HT1080 (cell line): ENCODE data around the gene CAMK2D. TPM values are rescaled to one million over a fixed set of nuclear protein-coding genes. Genes with fewer than 3 reads are reported as not detected.
"Not testable (repeated sequence)": the region's sequence is repeated elsewhere in the genome, so short reads cannot be mapped to it uniquely, and the experiment has no call there.

Experiments used
- DNase-seq: peaks from one replicate; pipeline ENCODE4 v3.0.0-alpha.2; 2015; ENCODE audit warnings: low read depth
- total RNA-seq: library from RNA; depleted of rRNA; stranded (reverse); fragments of >200 nt; shearing (Covaris generic); gene quantifications from 2 replicates; pipeline ENCODE4 v1.2.3, GENCODE V29; 2014

The CAMK2D gene
- total RNA-seq, 1 experiment from 2014 or later = 10.6 TPM

DNA sequence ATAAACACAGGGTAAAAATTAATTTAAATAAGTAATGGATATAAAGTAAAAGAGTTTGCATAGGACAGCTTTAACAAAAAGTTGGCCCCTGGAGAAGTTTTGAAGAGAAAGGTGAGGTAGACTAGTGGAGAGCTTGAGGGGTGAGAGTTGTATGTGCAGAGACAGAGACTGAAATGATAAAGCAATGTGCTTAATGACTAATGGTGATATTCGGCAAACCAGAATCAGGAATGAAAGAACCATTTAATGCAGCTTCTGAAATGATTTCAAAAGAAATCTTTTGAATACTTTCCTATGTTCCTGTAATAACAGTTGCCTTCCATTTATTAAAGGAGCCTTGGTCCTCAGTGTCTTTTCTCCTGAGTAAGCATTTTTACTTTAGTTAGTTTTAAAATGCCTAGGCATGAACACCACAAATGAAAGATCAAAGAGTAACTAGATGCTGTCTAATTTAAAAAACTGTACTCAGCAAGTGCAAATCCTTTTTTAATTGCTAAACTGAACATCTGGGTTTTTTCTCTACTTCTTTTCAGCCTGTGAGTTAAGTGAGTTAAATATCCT, 28.5 kb downstream of the CAMK2D start:
- DNase-seq = no peak

DNA sequence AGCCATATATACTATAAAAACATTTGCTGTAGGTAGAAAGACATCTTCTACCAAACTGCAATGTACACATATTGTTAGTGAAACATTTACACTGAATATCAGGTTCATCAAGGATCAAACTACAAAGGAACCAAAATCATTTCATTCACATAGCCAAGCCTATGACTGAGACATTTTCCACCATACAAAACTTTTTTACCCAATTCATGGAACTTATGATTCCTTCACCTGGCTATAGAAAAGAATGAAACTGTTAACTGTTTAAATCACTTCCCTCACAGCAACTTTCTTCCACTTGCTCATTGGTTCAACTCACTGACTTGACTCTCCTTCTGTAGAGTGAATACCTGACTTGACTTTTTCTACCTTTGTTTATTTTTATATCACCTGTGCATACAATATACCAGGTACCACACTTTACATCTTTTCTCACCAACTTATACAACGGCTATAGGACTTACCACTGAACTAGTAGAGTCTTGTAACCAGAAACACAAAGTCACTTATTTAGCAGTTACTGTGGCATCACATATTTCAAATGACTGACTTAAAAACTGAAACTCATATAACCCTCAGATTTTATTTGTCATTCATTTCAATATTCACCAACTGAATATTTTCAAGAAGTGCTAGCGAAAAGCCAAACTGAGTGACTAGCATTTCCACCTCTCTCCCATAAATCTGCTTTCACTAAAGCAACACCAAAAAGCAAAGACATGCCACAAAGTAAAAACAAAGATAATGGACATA, 30.9 kb downstream of the CAMK2D start:
- DNase-seq = no peak

DNA sequence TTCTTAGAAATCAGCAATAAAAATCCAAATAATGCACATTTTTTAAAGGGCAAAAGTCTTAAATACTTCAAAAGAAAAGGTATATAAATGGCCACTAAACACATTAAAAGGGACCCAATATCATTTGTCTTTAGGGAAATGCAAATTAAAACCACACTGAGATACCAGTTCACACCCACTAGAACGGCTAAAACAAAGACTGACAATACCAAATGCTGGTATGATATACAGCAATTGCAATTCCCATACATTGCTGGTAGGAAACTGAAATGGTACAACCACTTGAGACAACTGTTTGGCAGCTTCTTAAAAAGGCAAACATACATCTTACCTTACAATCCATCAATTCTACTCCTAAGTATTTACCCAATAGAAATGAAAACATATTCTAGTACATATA, 33.7 kb downstream of the CAMK2D start:
- DNase-seq = no peak

DNA sequence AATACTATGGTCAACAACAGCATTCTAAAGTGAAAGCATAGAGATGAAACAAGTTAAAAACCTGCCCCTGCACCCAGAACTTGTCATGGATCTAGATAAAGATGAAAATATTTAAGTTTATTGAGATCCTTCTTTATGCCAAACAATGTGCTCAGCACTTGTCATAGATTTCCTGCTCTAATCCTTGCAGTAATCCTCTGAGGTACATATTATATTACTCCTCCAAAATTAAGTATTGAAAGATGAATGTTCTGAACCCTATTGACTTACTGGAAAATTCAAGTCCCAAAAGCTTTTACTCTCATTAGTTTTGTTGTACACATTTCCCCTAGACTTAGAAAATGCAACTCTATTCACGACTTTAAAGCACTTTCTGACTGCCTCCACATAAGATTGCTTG, 35.6 kb downstream of the CAMK2D start:
- no peak for DNase-seq

DNA sequence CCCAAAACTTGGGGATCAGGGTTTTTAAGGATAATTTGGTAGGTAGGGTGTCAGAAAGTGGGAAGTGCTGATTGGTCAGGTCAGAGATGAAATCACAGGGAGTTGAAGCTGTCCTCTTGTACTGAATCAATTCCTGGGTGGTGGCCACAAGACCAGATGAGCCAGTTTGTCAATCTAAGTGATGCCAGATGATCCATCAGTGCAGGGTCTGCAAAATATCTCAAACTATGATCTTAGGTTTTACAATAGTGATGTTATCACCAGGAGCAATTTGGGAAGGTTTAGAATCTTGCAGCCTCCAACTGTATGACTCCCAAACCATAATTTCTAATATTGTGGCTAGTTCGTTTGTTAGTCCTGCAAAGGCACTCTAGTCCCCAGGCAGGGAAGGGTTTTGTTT, 43.3 kb downstream of the CAMK2D start:
- no peak for DNase-seq

DNA sequence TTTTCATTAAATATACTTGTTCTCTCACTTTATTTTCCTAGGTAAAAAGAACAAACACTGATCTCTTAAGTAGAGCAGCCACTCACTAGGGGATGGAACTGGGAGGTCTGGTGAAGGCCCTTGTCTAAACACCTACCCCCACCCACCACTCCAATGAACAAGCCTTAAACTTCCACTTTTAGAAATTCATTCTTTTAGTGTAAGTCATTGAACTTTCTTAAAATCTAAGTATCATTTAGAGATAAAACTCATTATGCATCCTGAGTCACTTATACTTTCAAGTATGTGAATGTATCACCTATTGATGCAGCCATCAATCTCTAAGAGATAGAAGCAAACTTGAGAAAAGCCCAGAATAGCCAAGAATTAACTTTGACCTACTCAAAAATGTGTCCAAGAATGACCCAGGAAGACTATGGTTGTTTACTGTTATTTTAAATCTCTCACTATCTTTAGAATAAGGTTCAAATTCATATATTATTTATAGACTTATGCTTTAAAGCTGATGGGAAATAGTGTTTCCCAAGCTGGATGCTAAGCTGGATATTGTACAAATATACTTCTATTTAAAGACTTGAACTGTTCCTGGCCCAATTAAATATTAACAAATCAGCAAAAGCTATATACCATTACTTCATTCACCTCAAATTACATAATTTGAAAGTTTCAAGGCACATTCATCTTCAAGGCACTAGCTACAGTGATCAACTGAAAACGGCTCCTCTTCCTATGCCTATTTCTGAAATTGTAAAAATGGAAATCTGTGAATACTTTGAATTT, 49.5 kb downstream of the CAMK2D start:
- DNase-seq = no peak

DNA sequence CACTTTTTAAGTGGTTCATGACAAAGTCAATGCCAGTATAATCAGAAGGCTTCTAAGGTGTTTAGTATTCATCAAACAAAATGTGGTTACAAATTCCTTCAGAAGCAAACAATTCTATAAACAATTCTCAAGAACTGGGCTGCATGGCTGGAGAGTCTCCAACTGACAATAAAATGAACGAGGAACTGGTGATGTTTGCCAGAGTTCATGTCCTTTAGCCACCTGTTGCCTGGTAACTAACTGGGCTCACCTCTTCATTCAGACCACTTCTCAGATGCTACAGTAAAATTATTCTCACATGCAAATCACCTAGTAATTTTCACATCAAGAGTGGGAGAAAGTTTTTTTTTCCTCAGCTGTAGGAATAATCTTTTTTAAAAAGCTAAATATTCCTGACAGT, 53.3 kb downstream of the CAMK2D start:
- no peak for DNase-seq

DNA sequence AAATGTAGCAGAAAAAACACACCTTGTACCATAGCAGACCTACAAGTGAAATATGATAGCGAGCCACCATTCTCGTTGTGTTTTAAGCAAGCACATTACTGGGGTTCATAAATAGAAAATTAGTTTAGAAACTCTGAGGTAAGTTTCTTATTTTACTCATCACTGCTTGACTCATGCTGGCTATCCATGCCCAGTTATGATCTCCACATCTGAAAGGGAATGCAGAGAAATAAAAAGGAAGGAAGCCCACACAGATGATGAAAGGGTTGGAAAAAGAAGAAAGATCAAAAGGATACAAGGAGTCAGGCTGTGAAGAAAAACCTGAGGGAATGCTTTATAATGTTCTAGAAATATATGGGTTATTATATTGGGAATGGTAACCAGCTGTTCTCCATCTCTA, 54.5 kb downstream of the CAMK2D start:
- peak; percentile 24 for DNase-seq

DNA sequence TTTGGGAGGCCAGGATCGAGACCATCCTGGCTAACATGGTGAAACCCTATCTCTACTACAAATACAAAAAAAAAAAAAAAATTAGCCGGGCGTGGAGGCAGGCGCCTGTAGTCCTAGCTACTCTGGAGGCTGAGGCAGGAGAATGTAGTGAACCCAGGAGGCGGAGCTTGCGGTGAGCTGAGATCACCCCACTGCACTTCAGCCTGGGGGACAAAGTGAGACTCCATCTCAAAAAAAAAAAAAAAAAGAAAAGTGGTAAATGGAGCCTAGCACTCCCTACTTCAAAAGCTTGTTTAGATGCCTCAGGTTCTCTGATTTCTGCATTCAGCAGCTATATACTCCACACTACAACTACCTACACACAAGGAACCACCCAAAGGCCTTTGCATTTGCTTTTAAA, 56.4 kb downstream of the CAMK2D start:
- not testable (repeated sequence) for DNase-seq

DNA sequence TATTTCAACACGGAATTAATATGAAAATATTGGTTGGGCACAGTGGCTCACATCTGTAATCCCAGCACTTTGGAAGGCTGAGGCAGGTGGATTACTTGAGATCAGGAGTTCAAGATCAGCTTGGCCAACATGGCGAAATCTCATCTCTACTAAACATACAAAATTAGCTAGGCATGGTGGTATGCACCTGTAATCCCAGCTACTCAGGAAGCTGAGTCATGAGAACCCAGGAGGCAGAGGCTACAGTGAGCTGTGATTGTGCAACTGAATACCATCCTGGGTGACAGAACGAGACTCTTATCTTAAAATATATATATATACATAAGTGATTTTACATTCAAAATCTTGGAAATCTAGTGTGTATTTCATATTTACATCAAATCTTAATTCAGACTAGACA, 58.9 kb downstream of the CAMK2D start:
- peak; percentile 58 for DNase-seq

DNA sequence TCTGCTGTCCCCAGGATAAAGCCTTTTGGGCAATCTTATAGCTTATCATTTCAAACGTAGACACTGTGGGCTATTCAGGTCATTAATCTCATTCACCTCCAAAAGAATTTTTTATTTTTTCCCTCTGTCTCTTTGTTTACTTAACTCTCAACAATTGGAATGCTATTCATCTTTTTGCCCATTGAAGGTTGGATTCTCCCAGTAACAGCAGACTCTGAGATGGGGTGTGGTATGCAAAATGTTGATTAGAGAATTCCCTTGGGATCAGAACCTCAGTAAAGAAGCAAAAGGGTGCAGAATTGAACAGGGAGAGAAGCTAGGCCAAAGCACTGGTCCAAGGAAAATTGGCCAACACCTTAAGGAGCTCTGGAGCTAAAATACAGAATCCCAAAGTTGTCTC, 60.4 kb downstream of the CAMK2D start:
- DNase-seq = no peak

DNA sequence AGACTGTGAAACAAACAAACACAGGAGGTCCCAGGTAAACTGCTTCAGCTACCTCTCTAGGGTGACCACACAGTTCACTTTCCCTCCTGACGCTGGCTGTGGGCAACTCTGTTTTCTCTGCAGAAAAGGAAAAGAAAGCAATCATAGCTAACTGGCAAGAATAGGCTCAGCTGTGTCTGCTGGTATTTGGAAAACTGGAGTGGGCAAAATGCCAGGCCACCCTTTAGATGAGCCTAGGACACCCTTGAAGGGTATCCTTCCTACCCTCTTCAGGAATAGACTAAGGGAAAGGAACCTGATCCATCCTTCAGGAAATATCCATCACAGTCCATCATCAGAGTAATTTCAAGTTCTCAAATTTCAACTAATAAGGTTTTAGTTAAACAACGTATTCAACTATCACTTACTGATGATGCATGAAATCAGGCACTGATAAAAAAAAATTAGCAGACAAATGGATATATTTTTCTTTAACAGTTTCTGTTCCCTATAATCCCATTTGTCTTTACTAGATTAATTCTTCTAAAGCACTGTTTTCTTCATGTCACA, 60.9 kb downstream of the CAMK2D start:
- DNase-seq = no peak

DNA sequence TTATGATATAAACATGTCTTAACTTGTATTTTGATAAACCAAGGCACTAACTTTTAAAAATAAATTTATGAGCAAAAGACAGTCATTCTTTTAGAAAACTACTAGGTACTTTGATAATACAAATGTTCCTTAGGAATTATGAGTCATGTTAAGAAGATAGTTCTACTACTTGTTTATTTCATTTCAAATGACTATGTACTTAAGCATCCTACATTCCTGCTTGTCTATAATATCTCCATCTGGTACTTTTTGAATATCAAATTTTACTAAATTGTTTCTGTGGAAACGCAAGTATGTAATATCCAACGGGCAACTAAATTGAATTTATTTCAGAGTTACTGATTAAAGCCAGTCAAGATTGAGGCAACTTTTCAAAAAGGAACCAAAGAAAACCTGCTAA, 61.8 kb downstream of the CAMK2D start:
- DNase-seq = no peak

DNA sequence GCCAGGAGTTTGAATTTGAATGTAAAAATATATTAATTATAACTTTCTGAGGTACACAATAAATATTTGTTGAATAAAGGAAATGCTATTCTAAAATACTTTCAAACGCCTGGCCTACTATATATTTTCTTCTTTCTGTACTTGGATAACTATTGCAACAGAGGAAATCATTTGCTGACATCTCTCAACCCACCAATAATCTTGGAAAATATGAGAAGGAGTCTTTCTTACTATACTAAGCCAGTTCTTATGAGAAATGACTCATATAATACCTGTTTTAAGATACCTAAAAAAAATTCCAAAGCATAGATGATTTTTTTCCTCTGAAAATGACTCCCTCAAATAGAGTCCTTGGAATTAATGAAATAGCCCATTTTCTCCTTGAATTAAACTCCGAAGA, 64.1 kb downstream of the CAMK2D start:
- no peak for DNase-seq

DNA sequence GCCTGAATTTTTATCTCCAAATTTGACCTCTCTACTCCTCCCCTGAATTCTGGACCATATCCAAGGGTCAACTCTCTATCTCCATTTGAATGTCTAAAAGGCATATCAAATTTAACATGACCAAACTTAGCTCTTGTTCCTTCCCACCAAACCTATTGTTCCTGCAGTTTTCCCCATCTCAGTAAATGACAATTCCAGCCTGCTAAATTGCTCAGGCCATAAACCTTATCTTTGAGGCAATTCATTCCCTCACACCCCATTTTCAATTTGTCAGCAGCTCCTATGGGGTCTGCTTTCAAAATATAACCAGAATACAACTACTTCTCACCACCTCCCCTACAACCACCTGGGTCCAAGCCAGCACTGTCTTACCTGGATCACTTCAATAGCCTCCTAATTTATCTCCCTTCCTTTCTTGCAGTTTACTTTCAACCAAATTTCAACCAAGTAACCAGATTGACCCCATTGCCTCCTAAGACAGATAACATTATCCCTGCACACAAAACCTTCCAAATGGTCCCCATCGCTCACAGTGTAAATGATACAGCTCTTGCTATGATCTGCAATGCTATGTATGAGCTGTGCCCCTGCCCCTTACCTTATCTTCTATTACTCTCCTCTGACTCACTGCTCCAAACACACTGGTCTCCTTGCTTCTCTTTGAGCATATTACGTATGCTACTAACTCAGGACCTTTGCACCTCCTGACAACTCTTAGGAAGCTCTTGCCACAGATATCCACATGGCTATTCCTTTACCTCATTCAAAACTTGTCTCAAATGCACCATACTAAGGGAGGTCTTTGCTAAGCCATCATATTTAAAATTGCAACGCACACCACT, 66.0 kb downstream of the CAMK2D start:
- DNase-seq = peak; percentile 24

DNA sequence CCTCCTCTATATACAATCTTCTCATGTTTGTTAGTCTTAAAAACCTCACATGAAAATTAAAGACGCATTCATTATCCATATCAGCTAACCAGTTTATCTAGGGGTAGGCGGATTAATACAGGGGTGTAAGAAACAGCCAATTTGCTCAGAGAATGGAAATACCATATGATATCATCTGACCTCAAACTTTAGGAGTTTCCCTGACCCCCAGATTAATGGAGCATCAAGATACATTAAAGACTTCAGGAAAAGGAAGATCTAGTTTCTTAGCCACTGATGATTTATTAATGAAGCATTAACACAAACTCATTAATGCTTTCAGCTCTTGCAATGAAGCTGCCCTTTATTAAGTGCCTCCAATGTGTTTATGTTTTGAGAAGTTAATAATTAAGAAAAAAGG, 67.5 kb downstream of the CAMK2D start:
- DNase-seq = no peak

DNA sequence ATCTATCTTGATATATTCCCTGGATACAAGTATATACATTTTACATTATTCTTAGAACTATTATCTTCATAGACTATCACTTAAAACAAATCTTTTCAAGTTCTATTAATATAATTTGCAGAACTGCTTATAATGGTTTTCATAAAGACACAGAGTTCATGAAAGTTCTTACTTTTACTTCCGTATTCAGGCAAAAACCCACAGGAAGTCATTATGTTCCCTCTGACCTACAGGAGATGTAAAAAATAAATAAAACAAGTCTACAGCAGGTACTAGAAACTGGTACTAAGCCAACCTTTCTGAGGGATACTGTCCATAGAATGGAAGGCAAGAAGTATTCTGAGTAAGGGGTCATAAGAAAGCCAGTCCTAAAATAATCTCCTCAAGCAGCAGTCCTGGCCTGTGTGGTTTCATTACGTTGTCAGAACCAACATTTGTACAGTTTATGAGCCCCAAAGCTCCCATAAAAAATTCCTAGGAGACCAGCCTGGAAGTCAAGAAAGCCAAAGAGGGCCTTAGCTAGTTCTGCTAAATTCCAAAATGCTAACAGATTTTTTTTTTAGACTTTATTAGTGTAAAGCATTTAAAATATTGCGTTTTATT, 68.6 kb downstream of the CAMK2D start:
- DNase-seq = no peak

DNA sequence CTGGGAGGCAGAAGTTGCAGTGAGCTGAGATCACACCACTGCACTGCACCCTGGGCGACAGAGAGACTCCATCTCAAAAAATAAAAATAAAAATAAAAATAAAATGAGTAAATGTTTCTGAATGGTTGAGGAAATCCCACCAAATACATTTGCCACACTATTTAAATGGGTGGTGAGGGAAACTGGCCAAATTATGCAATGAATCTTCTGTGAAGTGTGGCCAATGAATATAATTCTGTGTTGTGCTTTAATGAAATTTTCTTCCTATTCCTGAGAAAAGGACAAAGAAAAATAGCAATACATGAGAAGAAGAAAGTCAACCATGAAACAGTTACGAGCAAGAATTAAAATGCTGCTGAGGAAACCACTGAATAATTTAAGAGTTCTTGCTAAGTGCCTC, 69.9 kb downstream of the CAMK2D start:
- no peak for DNase-seq

DNA sequence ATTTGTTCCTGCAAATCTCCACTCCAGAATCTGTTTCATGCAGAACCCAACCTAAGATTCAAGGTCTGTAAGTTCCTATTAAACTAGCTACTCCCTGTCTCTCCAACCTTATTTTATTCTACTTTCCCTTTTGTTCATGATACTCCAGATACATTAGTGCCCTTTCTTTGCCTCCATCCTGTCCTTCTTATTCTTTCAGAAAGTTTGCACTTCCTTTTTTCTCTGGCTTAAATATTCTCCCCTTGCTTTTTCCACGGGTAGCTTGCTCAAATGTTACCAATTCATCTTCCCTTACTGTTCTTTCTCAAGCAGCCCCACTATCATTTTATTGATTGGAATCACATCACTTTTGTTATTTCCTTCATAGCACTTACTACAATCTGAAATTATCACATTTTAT, 72.1 kb downstream of the CAMK2D start:
- DNase-seq = no peak

DNA sequence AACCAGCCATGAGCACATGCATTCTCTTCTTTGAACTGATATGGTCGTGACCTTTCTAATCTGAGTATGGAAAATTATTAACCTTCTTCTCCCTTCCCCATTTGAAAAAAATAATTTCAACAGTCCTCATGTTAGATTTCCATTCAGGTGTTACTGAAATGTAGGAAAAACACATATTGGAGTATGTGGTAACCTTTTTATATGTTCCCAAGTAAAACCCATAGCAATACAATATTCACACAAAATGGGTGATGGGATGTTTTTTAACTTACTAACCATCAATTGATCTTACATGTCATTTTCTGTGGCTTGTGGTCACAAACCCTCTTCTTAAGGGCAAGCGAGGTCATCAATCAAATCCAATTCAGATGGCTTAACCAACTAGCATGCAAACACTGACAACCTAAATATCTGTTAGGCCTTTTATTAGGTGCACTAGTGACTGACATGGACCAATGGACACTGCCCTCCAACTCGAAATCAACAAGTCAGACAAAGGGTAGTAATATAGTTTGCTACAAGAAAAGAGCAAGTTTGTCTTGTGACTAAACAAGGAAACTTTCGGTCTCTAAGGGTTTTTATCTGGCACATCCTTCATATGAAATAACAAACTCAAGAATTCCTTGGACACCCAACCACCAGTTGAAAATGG, 74.3 kb downstream of the CAMK2D start:
- DNase-seq = no peak
